ENCODE data around the gene MAX. TPM values are rescaled to one million over a fixed set of nuclear protein-coding genes. Genes with fewer than 3 reads are reported as not detected.

Gene MAX
- total and polyA plus RNA-seq, 2 of the 8 experiments (the other 6 are each of a cell fraction or from before 2014, with no cell fraction given) = 36.9 to 65.1 TPM

GRCh38 chr14:65025818-65026217 is 76.5 kb downstream of the MAX start:
- Histone ChIP-seq H4K5ac (ENCODE audit: insufficient read length, low read depth, low read length) (no peak overlapping the region), H4K20me1 (replicated peaks in 1 of 2; ENCODE audit: control insufficient read depth in 1 of 2, insufficient read depth in 2 of 2, low read length in 2 of 2) (peaks cover 0 to 2% of the 10 kb centered on the region in 2 experiments), H2BK5ac (ENCODE audit: low read depth, low read length) (no peak overlapping the region), H3K18ac (ENCODE audit: extremely low read depth, low read length) (no peak overlapping the region), H3K79me1 (ENCODE audit: low read depth, low read length) (no peaks in the 10 kb centered on the region), H3K4ac (replicated peaks; ENCODE audit: insufficient read length, low read depth, low read length) (no peak overlapping the region), H3K9ac (replicated peaks in 1 of 4; ENCODE audit: extremely low read depth in 1 of 4, low read depth in 3 of 4, low read length in 3 of 4) (no peak overlapping the region), H3K36me3 (ENCODE audit: control insufficient read depth in 2 of 4, insufficient read depth in 4 of 4, low read length in 3 of 4) (peaks cover 0 to 8% (median 4%) of the 10 kb centered on the region in 4 experiments; a peak in 4 of 8 replicates), H3K23ac (ENCODE audit: insufficient read length) (no peak overlapping the region), H2AK5ac (ENCODE audit: low read depth, low read length) (no peak overlapping the region), H3K14ac (ENCODE audit: insufficient read length) (no peak overlapping the region), H3K56ac (replicated peaks; ENCODE audit: insufficient read length, low read depth, low read length) (no peak overlapping the region), H3K27me3 (replicated peaks in 1 of 4; ENCODE audit: control insufficient read depth in 3 of 4, extremely low read depth in 1 of 4, insufficient read depth in 3 of 4, low read length in 3 of 4) (no peaks in the 10 kb centered on the region), H4K8ac (ENCODE audit: extremely low read depth, insufficient read depth, low read length) (no peak overlapping the region), H3K4me1 (replicated peaks in 1 of 4; ENCODE audit: control insufficient read depth in 3 of 4, insufficient read depth in 4 of 4, low read length in 3 of 4) (no peaks in the 10 kb centered on the region), H3K4me3 (ENCODE audit: extremely low read depth in 1 of 4, insufficient read depth in 2 of 4, low read depth in 3 of 4, low read length in 4 of 4) (no peak overlapping the region), H2BK120ac (replicated peaks; ENCODE audit: low read depth, low read length) (no peak overlapping the region), H3K27ac (ENCODE audit: low read depth, low read length) (no peak overlapping the region), H2BK15ac (ENCODE audit: low read length) (no peak overlapping the region), H3K23me2 (ENCODE audit: low read depth, low read length) (no peaks in the 10 kb centered on the region; the same call in 1 of the 2 replicates), H2AFZ (ENCODE audit: low read length) (no peak overlapping the region), H4K91ac (replicated peaks; ENCODE audit: insufficient read length, low read length) (no peak overlapping the region), H3K9me3 (ENCODE audit: insufficient read depth in 2 of 2, low read depth in 1 of 2, low read length in 1 of 2) (no peaks in the 10 kb centered on the region), H3K4me2 (ENCODE audit: insufficient read depth in 1 of 2, low read depth in 2 of 2, low read length in 2 of 2) (no peak overlapping the region), H3K79me2 (ENCODE audit: control insufficient read depth in 1 of 2, insufficient read depth in 2 of 2, low read length in 2 of 2) (no peaks in the 10 kb centered on the region), H2BK12ac (ENCODE audit: low read depth, low read length) (no peak overlapping the region), H2BK20ac (ENCODE audit: low read length) (no peak overlapping the region)
- FAIRE-seq (no peak), DNase-seq (ENCODE audit: low read depth in 1 of 2, low spot score in 2 of 2) (no peak)
- ChIA-PET CTCF (ENCODE audit: partially characterized antibody) (interaction anchor here (0.9 to 2.5 kb wide), 5 partner anchors 10 to 134 kb away, joined by 3 to 13 read pairs (median 3); partner anchors contain the start of gene FNTB), POLR2A (ENCODE audit: partially characterized antibody) (no interaction called here)
- WGBS, 2 experiments (ENCODE audit: extremely low coverage in 1 of 2, insufficient coverage in 1 of 2, insufficient read length in 1 of 2, insufficient replicate concordance in 2 of 2, low coverage in 1 of 2, low lambda C conversion rate in 2 of 2, missing lambda C conversion rate in 1 of 2) = 89% methylated on average over 6 of the region's 6 CpGs; no CpG with 5 or more reads in 1 of the 2 experiments
- TF ChIP-seq TCF12 (IDR thresholded peaks at IDR 0.05; ENCODE audit: low read depth, low read length) = no peak
- TF ChIP-seq GABPA (IDR thresholded peaks at IDR 0.05; ENCODE audit: borderline replicate concordance, insufficient read depth, low read length) = no peak
- TF ChIP-seq SAP30 (IDR thresholded peaks at IDR 0.05; ENCODE audit: insufficient read depth, insufficient replicate concordance, low read length) = no peak
- no peak for TF ChIP-seq SP4 (IDR thresholded peaks at IDR 0.05; ENCODE audit: low read length)
- no peak for TF ChIP-seq CEBPB (IDR thresholded peaks at IDR 0.05; ENCODE audit: low read depth, low read length)
- no peak for TF ChIP-seq ATF3 (IDR thresholded peaks at IDR 0.05; ENCODE audit: insufficient read depth, low read depth, low read length)
- TF ChIP-seq SIRT6 (IDR thresholded peaks at IDR 0.05; ENCODE audit: low read length) = no peak
- no peak for TF ChIP-seq POLR2AphosphoS5 (IDR thresholded peaks at IDR 0.05; ENCODE audit: low read depth, low read length)
- no peak for TF ChIP-seq SRF (IDR thresholded peaks at IDR 0.05; ENCODE audit: low read depth, low read length)
- no peak for TF ChIP-seq RAD21 (IDR thresholded peaks at IDR 0.05 in 1 of 2, conservative IDR thresholded peaks at IDR 0.05 in 1 of 2; ENCODE audit: low read depth in 2 of 2, low read length in 2 of 2)
- no peak for TF ChIP-seq POLR2A (IDR thresholded peaks at IDR 0.05; ENCODE audit: control extremely low read depth in 1 of 2, low read depth in 2 of 2, low read length in 2 of 2)
- TF ChIP-seq CHD2 (IDR thresholded peaks at IDR 0.05; ENCODE audit: low read length) = no peak
- no peak for TF ChIP-seq MAFK (IDR thresholded peaks at IDR 0.05; ENCODE audit: low read depth, low read length)
- TF ChIP-seq ZNF274 (IDR thresholded peaks at IDR 0.05; ENCODE audit: borderline replicate concordance, extremely low read depth, low read length) = no peak
